ENCODE data around the gene KLHL29. TPM values are rescaled to one million over a fixed set of nuclear protein-coding genes. Genes with fewer than 3 reads are reported as not detected.

Gene KLHL29
- total and polyA plus RNA-seq, 2 experiments from 2014 or later = 1.5 to 6.5 TPM

- no peak for TF ChIP-seq ZNF462 (CRISPR knock-in tag; IDR thresholded peaks at IDR 0.05)
These were observed 30.0 kb upstream of the KLHL29 start (continued) for GRCh38 chr2:23355001-23355400.

- H2AFZ ChIP-seq = no peak overlapping the region
- no peak overlapping the region for H3K27ac Mint-ChIP-seq
- no peak overlapping the region for H3K4me3 Mint-ChIP-seq
- H3K27me3 Mint-ChIP-seq (ENCODE audit: insufficient read depth, low read depth, poor library complexity) = peaks cover 15% of the 10 kb centered on the region
- H3K27me3 ChIP-seq (ENCODE audit: insufficient read depth) = peaks cover 20% of the 10 kb centered on the region
- H3K79me2 ChIP-seq (replicated peaks; ENCODE audit: insufficient read depth) = no peaks in the 10 kb centered on the region
- no peak for ATAC-seq
- H3K9me3 Mint-ChIP-seq = no peaks in the 10 kb centered on the region
- no peak for DNase-seq (ENCODE audit: low spot score)
- H3K4me1 Mint-ChIP-seq = peaks cover 12% of the 10 kb centered on the region
- H3K9me2 ChIP-seq (ENCODE audit: insufficient read depth) = 0 out of 2 replicates have a peak, but pooled peaks cover 7% of the 10 kb centered on the region
- no peaks in the 10 kb centered on the region for H3K36me3 ChIP-seq (ENCODE audit: insufficient read depth)
- no peaks in the 10 kb centered on the region for H3F3A ChIP-seq (replicated peaks; ENCODE audit: low read depth)
- H4K20me1 ChIP-seq (replicated peaks; ENCODE audit: insufficient read depth) = no peaks in the 10 kb centered on the region
- no peak overlapping the region for H3K4me2 ChIP-seq
- no peaks in the 10 kb centered on the region for H3K36me3 Mint-ChIP-seq (ENCODE audit: low read depth)
- H3K4me1 ChIP-seq (ENCODE audit: insufficient read depth) = no peaks in the 10 kb centered on the region
- H3K4me3 ChIP-seq = no peak overlapping the region
- no peak overlapping the region for H3K27ac ChIP-seq (ENCODE audit: low read depth)
- no peak for TF ChIP-seq REST (IDR thresholded peaks at IDR 0.05; ENCODE audit: unreplicated experiment)
- TF ChIP-seq ZNF114 (CRISPR knock-in tag; IDR thresholded peaks at IDR 0.05) = no peak
- TF ChIP-seq STAT1 (IDR thresholded peaks at IDR 0.05; ENCODE audit: unreplicated experiment) = no peak
- no peak for TF ChIP-seq ZNF331 (CRISPR knock-in tag; IDR thresholded peaks at IDR 0.05; ENCODE audit: low read depth)
- no peak for TF ChIP-seq EZH2 (IDR thresholded peaks at IDR 0.05; ENCODE audit: low read depth, unreplicated experiment)
- no peak for TF ChIP-seq EZH2phosphoT487 (IDR thresholded peaks at IDR 0.05; ENCODE audit: unreplicated experiment)
These were observed 28.3 kb upstream of the KLHL29 start for GRCh38 chr2:23356711-23357110.
